Activated T-helper 17 cell treated with anti-CD3 and anti-CD28 coated beads, Interleukin-2, amount 50 U/mL, for 72 hours (primary cell): ENCODE data around the gene CIRBP. TPM values are rescaled to one million over a fixed set of nuclear protein-coding genes. Genes with fewer than 3 reads are reported as not detected.
A peak's percentile ranks its signal among the peaks of the same experiment; 100 is the strongest.

Experiments used
- ATAC-seq: fragments of 150-1000 bp; cut with Tn5 transposase; replicated peaks from 2 replicates; pipeline ENCODE4 v1.10.0; 2021; ENCODE audit warnings: mild to moderate bottlenecking, moderate library complexity
- H3K27ac Mint-ChIP-seq: one replicate; pipeline ENCODE4 v1.8.0; 2022; ENCODE audit warnings: mixed read lengths
- H3K27me3 Mint-ChIP-seq: one replicate; pipeline ENCODE4 v1.8.0; 2022; ENCODE audit warnings: mixed read lengths
- H3K36me3 Mint-ChIP-seq: one replicate; pipeline ENCODE4 v1.8.0; 2022; ENCODE audit warnings: low read depth, mild to moderate bottlenecking, mixed read lengths
- H3K4me1 Mint-ChIP-seq: one replicate; pipeline ENCODE4 v1.8.0; 2022; ENCODE audit warnings: mixed read lengths
- H3K4me3 Mint-ChIP-seq: one replicate; pipeline ENCODE4 v1.8.0; 2022; ENCODE audit warnings: mild to moderate bottlenecking, mixed read lengths
- H3K9me3 Mint-ChIP-seq: one replicate; pipeline ENCODE4 v1.8.0; 2022; ENCODE audit warnings: mixed read lengths
- total RNA-seq, 2 donors: library from RNA; stranded (reverse); gene quantifications; one replicate each; pipeline ENCODE4 v1.2.3, GENCODE V29; 2022

Gene CIRBP
- 100 to 1,000 TPM; 150 to 172 TPM for total RNA-seq

DNA sequence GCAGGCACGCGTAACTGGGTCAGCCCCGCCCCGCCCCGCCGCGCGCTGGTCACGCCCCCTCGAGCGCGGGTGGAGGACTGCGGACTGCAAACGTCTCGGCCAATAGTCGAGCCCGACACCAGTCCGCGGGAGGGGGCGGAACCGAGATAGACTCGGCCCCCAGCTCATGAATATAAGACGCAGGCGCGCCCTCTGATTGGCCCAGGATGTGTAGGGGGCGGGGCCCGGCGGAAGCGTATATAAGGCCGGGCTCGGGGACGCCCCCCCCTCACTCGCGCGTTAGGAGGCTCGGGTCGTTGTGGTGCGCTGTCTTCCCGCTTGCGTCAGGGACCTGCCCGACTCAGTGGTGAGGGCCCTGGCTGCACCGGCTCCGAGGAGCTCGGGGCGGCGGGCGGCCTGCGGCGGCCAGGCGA is at the start of gene CIRBP:
TSS of gene CIRBP (plus strand) at position 268 of the 413 bp plus-strand sequence. CDS start 1,602 bp downstream, outside the sequence.
- Mint-ChIP-seq H3K27me3 (no peaks in the 10 kb centered on the region), H3K27ac (peak within 1 kb of the TSS; percentile 91), H3K4me1 (peaks cover 37% of the 10 kb centered on the region), H3K36me3 (peaks cover 54% of the 10 kb centered on the region), H3K9me3 (no peaks in the 10 kb centered on the region), H3K4me3 (peak within 1 kb of the TSS; percentile 87)
- peak; percentile 85 for ATAC-seq

DNA sequence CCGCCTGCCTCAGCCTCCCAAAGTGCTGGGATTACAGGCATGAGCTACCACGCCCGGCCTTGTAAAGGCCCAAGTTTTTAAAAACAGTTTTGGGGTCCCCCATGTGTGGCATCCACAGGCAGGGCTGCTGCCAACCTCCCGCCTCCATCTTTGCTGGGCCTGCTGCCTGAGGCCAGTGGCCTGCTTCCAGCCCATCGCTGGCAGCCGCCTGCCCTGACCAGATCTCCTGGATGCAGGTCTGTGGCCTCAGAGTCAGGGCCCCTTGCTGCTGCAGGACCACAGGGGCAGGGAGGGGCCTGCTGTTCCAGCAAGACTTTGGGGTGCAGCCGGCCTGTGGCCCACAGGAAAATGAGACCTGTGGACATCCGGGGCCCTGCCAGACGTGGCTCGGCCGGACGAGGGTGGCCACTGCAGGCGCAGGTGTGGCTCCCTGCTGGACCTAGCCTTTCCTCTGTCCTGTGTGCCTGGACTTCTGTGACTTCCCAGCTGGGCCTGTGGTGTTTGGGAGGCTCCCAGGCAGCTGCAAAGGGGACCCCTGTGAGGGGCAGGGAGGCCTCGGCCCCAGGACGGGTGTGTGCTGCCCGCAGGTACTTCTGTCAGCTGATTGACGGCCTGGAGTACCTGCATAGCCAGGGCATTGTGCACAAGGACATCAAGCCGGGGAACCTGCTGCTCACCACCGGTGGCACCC is 49.2 kb upstream of the CIRBP start:
- no peaks in the 10 kb centered on the region for H3K9me3 Mint-ChIP-seq
- H3K4me3 Mint-ChIP-seq: no peak overlapping the region
- no peaks in the 10 kb centered on the region for H3K27me3 Mint-ChIP-seq
- no peak for ATAC-seq
- H3K27ac Mint-ChIP-seq: no peak overlapping the region
- H3K4me1 Mint-ChIP-seq: no peaks in the 10 kb centered on the region
- no peaks in the 10 kb centered on the region for H3K36me3 Mint-ChIP-seq

DNA sequence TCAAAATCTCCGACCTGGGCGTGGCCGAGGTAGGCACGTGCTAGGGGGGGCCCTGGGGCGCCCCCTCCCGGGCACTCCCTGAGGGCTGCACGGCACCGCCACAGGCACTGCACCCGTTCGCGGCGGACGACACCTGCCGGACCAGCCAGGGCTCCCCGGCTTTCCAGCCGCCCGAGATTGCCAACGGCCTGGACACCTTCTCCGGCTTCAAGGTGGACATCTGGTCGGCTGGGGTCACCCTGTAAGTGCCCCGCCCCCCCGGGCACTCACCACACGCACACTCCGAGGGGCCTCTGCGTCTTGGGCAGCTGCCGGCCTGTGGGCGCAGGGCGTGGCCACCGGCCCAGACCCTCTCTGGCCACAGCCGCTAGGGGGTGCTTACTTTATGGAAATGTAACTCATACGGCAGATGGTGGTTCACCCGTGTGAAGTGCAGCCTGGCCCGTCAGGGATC is 48.6 kb upstream of the CIRBP start:
- no peaks in the 10 kb centered on the region for H3K4me1 Mint-ChIP-seq
- H3K9me3 Mint-ChIP-seq: no peaks in the 10 kb centered on the region
- H3K27ac Mint-ChIP-seq: no peak overlapping the region
- no peaks in the 10 kb centered on the region for H3K36me3 Mint-ChIP-seq
- no peak for ATAC-seq
- no peaks in the 10 kb centered on the region for H3K27me3 Mint-ChIP-seq
- no peak overlapping the region for H3K4me3 Mint-ChIP-seq

DNA sequence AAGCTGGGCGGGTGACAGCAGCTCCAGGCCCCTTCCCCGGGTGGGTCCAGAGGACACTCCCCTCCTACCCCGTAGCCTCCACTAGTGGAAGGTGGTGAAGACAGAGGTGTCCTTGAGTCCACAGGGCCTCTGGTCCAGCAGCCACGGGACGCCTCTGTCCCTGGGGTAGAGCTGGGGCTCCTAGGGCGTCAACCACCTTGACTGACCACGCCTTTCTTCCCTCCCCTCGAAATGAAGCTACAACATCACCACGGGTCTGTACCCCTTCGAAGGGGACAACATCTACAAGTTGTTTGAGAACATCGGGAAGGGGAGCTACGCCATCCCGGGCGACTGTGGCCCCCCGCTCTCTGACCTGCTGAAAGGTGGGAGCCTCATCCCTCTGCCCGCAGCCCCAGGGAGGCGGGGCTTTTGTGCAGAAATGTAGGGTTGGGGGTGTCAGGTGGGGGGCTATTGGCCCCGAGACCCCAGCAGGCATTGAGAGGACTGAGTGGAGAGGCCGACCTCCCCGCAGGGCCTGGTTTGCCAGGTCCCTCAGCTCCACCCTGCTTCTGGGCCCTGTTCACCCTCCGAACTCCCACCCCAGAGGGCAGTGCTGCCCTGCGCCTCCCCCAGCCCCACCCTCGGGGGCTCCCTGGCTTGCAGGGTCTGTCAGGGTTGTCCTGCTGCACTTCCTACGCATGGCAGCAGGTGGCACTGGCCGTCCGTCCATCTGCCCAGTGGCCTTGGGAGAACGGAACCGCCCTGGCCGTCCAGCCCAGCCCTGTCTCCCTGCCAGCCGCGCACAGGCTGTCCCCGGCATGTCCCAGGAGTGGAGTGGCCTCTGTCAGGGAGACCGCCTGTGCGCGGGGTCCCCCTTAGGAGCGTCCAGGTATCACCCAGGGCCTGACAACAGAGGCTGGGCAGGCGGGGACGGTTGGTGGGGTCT is 47.9 kb upstream of the CIRBP start:
- no peak overlapping the region for H3K27ac Mint-ChIP-seq
- H3K4me3 Mint-ChIP-seq: no peak overlapping the region
- ATAC-seq: no peak
- no peaks in the 10 kb centered on the region for H3K27me3 Mint-ChIP-seq
- no peaks in the 10 kb centered on the region for H3K36me3 Mint-ChIP-seq
- no peaks in the 10 kb centered on the region for H3K9me3 Mint-ChIP-seq
- H3K4me1 Mint-ChIP-seq: no peaks in the 10 kb centered on the region

DNA sequence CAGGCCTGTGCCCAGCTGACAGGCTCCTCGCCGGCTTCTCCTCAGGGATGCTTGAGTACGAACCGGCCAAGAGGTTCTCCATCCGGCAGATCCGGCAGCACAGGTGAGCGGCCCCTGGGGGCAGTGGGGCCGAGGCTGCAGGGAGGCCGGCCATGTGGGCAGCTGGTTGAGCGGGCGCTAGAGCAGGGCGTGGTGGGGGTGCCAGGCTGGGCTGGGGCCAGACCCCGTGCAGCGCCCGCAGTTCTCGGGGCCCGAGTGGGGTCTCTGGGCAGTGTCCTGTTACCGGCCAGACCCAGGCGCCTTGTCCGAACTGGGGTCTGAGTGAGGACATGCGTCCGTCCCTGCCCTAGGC is 47.3 kb upstream of the CIRBP start:
- no peak for ATAC-seq
- no peaks in the 10 kb centered on the region for H3K4me1 Mint-ChIP-seq
- no peaks in the 10 kb centered on the region for H3K9me3 Mint-ChIP-seq
- H3K27me3 Mint-ChIP-seq: no peaks in the 10 kb centered on the region
- H3K27ac Mint-ChIP-seq: no peak overlapping the region
- no peak overlapping the region for H3K4me3 Mint-ChIP-seq
- H3K36me3 Mint-ChIP-seq: no peaks in the 10 kb centered on the region

DNA sequence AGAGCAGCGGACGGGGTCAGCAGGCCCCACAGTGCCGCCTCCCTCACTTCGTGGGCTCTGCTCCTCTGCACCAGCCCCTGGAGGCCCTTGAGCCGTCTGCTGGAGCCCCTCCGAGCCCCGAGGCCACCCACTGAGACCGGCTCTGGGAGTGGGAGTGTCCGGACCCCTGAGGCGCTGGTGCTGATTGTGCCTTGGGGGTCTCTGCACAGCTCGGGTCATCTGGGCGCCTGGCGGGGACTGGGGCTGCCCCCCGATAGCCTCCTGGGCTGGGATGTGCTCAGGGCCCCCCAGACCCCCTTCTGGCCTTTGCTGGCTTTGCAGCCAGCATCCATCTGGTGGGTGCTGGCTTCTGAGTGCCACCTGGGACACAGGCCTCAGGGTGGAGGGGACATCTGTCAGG is 46.7 kb upstream of the CIRBP start:
- Mint-ChIP-seq H3K27me3 (no peaks in the 10 kb centered on the region), H3K27ac (no peak overlapping the region), H3K4me1 (no peaks in the 10 kb centered on the region), H3K4me3 (no peak overlapping the region), H3K36me3 (peaks cover 5% of the 10 kb centered on the region), H3K9me3 (no peaks in the 10 kb centered on the region)
- ATAC-seq: no peak

DNA sequence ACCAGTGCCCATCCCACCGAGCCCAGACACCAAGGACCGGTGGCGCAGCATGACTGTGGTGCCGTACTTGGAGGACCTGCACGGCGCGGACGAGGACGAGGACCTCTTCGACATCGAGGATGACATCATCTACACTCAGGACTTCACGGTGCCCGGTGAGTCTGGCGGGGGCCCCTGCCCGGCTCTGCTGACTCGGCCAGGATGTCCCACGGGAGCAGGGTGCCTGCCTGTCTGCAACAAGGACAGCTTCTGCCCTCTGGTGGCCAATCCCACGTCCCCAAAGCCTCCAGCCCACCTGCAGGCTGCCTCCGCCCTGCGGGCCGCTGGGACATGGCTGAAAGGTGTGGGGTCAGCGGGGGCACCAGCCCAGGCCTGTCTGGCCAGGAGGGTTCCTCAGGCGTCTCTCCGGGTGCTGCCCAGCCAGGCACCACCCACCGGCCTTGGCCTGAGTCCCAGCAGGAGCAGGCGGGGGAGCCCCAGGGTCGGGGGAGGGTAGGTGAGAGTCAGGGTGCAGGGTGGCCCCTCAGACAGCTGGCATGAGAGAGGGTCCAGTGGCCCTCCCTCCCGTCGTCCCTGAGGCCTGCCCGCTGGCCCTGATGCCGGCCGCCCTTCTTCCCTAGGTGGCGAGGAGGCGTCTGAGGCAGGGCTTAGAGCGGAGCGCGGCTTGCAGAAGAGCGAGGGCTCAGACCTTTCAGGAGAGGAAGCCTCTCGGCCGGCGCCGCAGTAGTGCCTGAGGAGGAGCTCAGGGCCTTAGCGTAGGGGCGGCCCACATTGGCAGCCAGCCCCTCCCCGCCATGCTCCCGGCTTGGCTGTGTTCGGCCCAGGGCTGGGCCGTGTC is 45.9 kb upstream of the CIRBP start:
- Mint-ChIP-seq H3K27me3 (no peaks in the 10 kb centered on the region), H3K4me1 (no peaks in the 10 kb centered on the region), H3K9me3 (no peaks in the 10 kb centered on the region), H3K27ac (no peak overlapping the region), H3K36me3 (peaks cover 5% of the 10 kb centered on the region), H3K4me3 (no peak overlapping the region)
- peak; percentile 34 for ATAC-seq

DNA sequence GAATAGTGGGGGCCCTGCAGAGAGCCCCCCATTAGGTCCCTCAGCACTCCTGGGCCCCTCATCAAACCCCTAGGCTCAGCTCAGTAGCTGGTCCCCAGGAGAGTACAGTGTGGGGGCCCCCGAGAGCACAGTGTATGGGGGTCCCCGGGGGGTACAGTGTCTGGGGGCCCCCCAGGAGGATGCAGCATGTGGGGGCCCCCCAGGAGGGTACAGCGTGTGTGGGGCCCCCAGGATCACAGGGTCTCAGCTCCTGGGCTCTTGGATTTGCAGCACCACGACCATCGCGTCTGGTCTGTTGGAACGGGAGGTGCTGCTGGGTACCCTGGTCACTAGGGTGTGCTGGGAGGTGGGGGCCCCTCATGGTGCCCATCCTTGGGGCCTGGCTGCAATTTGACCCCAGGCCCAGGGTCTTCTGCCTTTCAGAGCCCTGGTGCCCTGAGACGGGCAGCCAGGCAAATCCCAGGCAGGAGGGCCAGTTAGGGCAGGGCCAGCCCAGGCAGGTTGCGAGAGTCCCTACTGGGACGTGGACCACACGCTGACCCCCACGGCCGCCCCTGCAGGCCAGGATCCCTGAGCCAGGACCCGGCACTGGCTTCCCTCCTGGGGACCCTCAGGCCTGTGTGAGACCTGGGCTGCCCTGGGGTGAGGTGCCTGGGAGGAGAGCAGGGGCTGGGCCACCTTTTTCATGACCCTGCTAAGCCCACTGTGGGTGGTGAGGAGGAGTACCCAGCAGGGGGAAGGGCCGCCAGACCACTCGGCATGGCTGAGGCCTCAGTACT is 44.9 kb upstream of the CIRBP start:
- H3K27ac Mint-ChIP-seq: no peak overlapping the region
- no peak for ATAC-seq
- H3K36me3 Mint-ChIP-seq: peaks cover 5% of the 10 kb centered on the region
- no peaks in the 10 kb centered on the region for H3K4me1 Mint-ChIP-seq
- H3K27me3 Mint-ChIP-seq: no peaks in the 10 kb centered on the region
- no peak overlapping the region for H3K4me3 Mint-ChIP-seq
- no peaks in the 10 kb centered on the region for H3K9me3 Mint-ChIP-seq

DNA sequence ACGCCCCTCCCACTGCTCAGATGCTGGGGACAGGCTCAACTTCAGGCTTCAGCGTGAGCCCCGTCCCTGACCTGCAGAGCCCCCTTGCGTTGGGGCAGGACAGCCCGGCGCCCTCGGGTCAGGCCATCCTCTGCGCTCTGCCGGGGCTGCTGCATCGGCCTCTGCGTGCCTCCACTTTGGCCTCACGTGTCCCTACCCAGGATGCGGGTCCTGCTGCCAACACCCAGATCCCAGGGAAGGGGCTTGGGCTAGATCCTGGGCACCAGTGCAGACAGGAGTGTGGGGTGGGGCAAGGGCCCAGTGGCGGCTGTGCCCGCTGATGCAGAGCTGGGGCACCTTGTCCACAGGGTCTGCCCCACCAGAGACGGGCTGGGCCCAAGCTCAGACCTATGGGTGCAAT is 44.3 kb upstream of the CIRBP start:
- H3K27ac Mint-ChIP-seq: no peak overlapping the region
- H3K4me1 Mint-ChIP-seq: no peaks in the 10 kb centered on the region
- H3K36me3 Mint-ChIP-seq: peaks cover 5% of the 10 kb centered on the region
- H3K9me3 Mint-ChIP-seq: no peaks in the 10 kb centered on the region
- ATAC-seq: no peak
- H3K4me3 Mint-ChIP-seq: no peak overlapping the region
- H3K27me3 Mint-ChIP-seq: no peaks in the 10 kb centered on the region

DNA sequence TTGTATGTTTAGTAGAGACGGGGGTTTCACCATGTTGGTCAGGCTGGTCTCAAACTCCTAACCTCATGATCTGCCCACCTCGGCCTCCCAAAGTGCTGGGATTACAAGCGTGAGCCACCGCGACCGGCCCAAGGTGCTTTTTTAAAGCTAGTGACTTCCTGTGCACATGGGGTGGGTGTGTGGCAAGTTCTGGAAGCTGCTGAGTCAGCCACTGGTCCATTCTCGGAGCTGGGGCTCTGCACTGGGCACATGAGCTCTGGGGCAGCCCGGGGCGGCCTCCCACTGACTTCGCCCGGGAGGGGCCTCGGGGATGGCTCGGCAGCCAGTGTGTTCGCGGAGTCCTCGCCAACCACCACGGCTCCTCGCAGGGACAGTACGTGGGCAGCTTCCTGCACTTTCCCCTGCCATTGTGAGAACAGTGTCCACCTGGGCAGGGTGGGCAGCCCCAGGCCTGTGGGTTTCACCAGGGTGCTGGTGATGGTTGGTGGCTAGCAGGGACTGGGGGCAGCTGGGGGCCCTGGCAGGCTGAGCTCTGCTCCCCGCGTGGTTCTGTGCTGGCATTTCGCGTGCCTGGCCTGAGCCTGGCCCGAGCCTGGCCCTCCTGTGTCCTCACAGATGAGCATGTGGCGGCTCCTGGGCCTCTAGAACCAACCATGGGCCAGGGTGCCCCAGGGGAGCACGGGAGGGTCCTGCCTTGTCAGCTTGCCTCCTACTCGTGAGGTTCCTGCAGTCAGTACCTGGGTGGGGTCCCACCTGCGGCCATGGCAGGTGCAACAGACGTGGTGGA is 43.5 kb upstream of the CIRBP start:
- Mint-ChIP-seq H3K9me3 (no peaks in the 10 kb centered on the region), H3K27ac (no peak overlapping the region), H3K4me1 (no peaks in the 10 kb centered on the region), H3K4me3 (no peak overlapping the region), H3K27me3 (no peaks in the 10 kb centered on the region), H3K36me3 (peaks cover 5% of the 10 kb centered on the region)
- ATAC-seq: peak; percentile 42

DNA sequence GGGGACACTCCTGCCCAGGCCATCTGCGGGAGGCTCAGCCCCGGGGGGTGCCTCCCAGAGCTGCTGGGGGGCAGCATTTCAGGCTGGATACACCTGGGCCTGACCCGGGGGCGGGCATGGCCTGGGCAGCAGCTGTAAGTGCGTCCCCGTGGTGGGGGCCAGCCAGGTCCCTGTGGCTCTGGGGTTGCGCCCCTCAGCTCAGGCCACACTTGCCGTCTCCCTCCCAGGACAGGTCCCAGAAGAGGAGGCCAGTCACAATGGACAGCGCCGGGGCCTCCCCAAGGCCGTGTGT is 43.0 kb upstream of the CIRBP start:
- Mint-ChIP-seq H3K27ac (no peak overlapping the region), H3K27me3 (no peaks in the 10 kb centered on the region), H3K4me3 (no peak overlapping the region), H3K4me1 (no peaks in the 10 kb centered on the region), H3K9me3 (no peaks in the 10 kb centered on the region), H3K36me3 (peaks cover 5% of the 10 kb centered on the region)
- no peak for ATAC-seq

DNA sequence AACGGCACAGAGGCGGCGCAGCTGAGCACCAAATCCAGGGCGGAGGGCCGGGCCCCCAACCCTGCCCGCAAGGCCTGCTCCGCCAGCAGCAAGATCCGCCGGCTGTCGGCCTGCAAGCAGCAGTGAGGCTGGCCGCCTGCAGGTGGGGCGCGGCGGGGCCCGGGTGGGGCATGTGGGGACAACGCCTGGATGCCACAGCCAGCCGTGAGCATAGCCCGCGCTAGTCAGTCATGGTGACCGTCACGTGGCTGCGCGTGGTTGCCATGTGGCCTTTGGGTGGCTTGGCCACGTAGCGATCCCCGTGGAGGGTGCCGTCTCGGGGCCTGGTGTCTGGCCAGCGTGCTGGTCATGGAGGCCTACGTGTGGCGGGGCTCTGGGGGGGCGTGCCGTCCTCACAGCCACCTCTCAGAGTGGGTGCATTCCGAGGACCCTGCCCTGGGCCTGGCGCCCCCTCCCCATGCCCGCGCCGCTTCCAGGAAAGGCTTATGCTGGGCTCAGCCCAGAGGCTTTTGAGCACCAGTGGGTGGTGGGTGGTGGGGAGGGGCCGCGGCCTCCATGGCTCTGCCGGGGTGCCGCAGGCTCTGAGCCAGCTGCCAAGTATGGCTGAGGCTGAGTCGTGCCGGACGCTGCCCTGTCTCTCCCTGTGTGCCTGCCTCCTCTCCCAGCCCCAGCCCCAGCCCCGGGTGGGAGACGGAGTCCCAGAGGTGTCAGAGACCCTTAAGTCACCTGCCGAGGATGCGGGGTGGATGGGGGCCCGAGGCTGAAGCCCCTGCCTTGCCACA is 42.4 kb upstream of the CIRBP start:
- Mint-ChIP-seq H3K9me3 (no peaks in the 10 kb centered on the region), H3K4me3 (no peak overlapping the region), H3K27ac (no peak overlapping the region), H3K27me3 (no peaks in the 10 kb centered on the region), H3K4me1 (no peaks in the 10 kb centered on the region), H3K36me3 (peaks cover 5% of the 10 kb centered on the region)
- ATAC-seq: no peak
